ENCODE measurements around the gene MRPL58. TPM values are rescaled to one million over a fixed set of nuclear protein-coding genes. Genes with fewer than 3 reads are reported as not detected.

MRPL58 gene
- total and polyA plus RNA-seq, 12 donors: 43.7 to 72.3 (median 52.1) TPM

GRCh38 chr17:74975943-74976342 lies 36.5 kb upstream of the MRPL58 start:
- H3K27ac ChIP-seq: no peak overlapping the region
- WGBS, 2 donors: 82 to 83% methylated on average over 4 of the region's 4 CpGs
- TF ChIP-seq CTCF (IDR thresholded peaks at IDR 0.05): no peak
- H3K9me3 ChIP-seq: no peaks in the 10 kb centered on the region
- H3K4me3 ChIP-seq: no peak overlapping the region
- H3K36me3 ChIP-seq: no peaks in the 10 kb centered on the region
- H3K4me1 ChIP-seq: peaks cover 5 to 21% (median 15%) of the 10 kb centered on the region in 9 donors
- peaks cover 0 to 56% (median 0%) of the 10 kb centered on the region in 7 donors for H3K27me3 ChIP-seq
- DNase-seq (no peak), ATAC-seq (no peak)
- intact Hi-C loops (cut with DNase I): loop anchor here in 1 of 10 donors (10.0 kb wide), 1 partner anchor 139 kb away; no protein-coding TSS in a partner anchor

DNA sequence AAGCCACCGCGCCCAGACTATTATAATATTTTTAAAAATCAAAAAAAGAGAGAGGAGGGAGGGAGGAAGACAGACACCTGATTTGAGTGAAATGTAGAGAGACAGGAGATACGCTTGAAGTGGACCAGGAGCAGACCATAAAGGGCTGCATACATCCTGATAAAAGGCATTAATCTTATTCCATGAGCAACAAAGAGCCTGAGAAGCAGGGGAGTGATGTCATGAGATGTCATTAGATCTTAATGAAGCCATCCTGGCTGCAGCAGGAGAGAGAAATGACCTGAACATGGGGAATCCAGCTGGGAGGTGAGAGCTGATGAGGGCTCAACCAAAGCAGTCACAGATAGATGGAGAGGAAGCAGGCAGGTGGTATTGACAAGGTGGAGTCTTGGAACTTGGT lies 34.7 kb upstream of the MRPL58 start:
- DNase-seq: no peak
- WGBS, 2 donors: 92 to 94% methylated on average over 3 of the region's 3 CpGs
- ATAC-seq: no peak

DNA sequence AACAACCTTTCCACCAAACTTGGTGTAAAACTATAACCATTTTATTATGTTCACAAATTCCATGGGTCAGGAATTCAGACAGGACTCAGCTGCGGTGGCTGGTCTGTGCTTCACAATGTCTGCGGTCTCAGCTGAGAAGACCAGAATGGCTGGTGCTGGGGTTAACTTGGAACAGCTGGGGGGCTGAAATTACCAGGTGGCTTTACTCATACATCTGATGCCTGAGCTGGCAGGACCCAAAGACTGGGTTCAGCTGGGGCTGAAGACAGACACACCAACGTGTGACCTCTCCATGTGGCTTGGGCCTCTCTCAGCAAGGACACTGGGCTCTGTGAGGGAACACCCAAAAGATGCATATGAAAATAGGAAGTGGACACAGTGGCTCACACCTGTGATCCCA lies 34.2 kb upstream of the MRPL58 start:
- Histone ChIP-seq H3K9me3 (no peaks in the 10 kb centered on the region), H3K36me3 (no peaks in the 10 kb centered on the region), H3K27ac (no peak overlapping the region), H3K27me3 (peaks cover 0 to 52% (median 0%) of the 10 kb centered on the region in 7 donors), H3K4me1 (peaks cover 4 to 22% (median 16%) of the 10 kb centered on the region in 9 donors), H3K4me3 (no peak overlapping the region)
- ATAC-seq (no peak), DNase-seq (no peak)
- no peak for TF ChIP-seq CTCF (IDR thresholded peaks at IDR 0.05)
- WGBS, 2 donors: 76 to 86% methylated on average over 3 of the region's 3 CpGs
- intact Hi-C loops (cut with DNase I): loop anchor here in 1 of 10 donors (10.0 kb wide), 1 partner anchor 137 kb away; no protein-coding TSS in a partner anchor

More for the DNA sequence above, 34.7 kb upstream of the MRPL58 start:
- Histone ChIP-seq H3K27me3 (peaks cover 0 to 56% (median 0%) of the 10 kb centered on the region in 7 donors), H3K27ac (no peak overlapping the region), H3K4me1 (peaks cover 4 to 21% (median 18%) of the 10 kb centered on the region in 9 donors), H3K9me3 (no peaks in the 10 kb centered on the region), H3K4me3 (no peak overlapping the region), H3K36me3 (no peaks in the 10 kb centered on the region)
- no peak for TF ChIP-seq CTCF (IDR thresholded peaks at IDR 0.05)
- intact Hi-C loops (cut with DNase I): loop anchor here in 1 of 10 donors (10.0 kb wide), 1 partner anchor 137 kb away; no protein-coding TSS in a partner anchor

DNA sequence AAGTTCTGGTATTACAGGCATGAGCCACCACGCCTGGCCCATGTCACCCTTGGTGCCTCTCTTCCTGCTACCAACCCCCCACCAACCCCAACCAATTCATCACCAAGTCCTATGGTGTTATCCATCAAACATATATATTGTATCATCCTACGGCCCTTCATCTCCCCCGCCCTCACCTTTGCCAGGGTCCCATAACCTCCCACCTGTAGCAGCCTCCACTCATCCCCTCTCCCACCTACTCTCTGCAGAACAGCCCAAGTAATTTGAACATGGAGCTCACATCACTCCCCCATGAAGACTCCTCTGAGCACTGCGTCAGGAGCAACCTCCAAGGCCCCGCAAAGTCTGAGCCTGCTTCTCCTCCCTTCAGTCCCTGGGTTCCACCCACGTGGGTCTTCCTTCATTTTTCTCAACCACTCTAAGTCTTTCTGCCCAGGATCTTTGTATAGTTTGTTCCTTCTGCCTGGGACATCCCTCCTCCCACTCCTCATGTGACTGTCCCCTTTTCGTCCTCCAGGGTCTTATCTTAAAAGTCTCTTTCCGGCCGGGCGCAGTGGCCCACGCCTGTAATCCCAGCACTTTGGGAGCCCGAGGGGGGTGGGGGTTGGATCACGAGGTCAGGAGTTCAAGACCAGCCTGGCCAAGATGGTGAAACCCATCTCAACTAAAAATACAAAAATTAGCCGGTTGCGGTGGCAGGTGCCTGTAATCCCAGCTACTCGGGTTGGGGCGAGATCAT lies 32.9 kb upstream of the MRPL58 start:
- no peak for DNase-seq
- no peak for TF ChIP-seq CTCF (IDR thresholded peaks at IDR 0.05)
- intact Hi-C loops (cut with DNase I): loop anchor here in 3 of 10 donors (5.0 to 10.0 kb wide), 3 partner anchors 53 to 135 kb away; no protein-coding TSS in a partner anchor
- H3K4me3 ChIP-seq: no peak overlapping the region
- peaks cover 0 to 38% (median 0%) of the 10 kb centered on the region in 7 donors for H3K27me3 ChIP-seq
- ATAC-seq: no peak
- H3K27ac ChIP-seq: no peak overlapping the region
- peaks cover 4 to 25% (median 16%) of the 10 kb centered on the region in 9 donors for H3K4me1 ChIP-seq
- 71% methylated on average over 17 of the region's 17 CpGs for WGBS, 2 donors
- no peaks in the 10 kb centered on the region for H3K36me3 ChIP-seq
- H3K9me3 ChIP-seq: no peaks in the 10 kb centered on the region
